Spleen (tissue), 11 donors: Measurements from ENCODE around the gene XPO6. TPM values are rescaled to one million over a fixed set of nuclear protein-coding genes. Genes with fewer than 3 reads are reported as not detected.

ENCODE experiments used
- DNase-seq: peaks from one replicate; pipeline ENCODE4 v3.0.0-alpha.2; 2020
- H3K27ac ChIP-seq, 8 donors: fragments of 200-600 bp; sonication (generic) in 7 of 8; 1 replicate in 4 of 8; 2 replicates in 4 of 8; pipeline versions ENCODE4 v1.5.0 to v1.8.0; 2016 to 2021; ENCODE audit warnings: inconsistent platforms in 4 of 8, mild to moderate bottlenecking in 4 of 8, moderate library complexity in 1 of 8
- H3K27me3 ChIP-seq, 7 donors: fragments of 200-600 bp; sonication (generic) in 6 of 7; replicated peaks in 1 of 7; 1 replicate in 4 of 7; 2 replicates in 3 of 7; pipeline versions ENCODE4 v1.5.0 to v1.8.0; 2016 to 2021; ENCODE audit warnings: inconsistent platforms in 3 of 7, mild to moderate bottlenecking in 1 of 7
- H3K36me3 ChIP-seq, 6 donors: fragments of 200-600 bp; sonication (generic) in 5 of 6; 1 replicate in 4 of 6; 2 replicates in 2 of 6; pipeline versions ENCODE4 v1.5.0 to v1.8.0; 2016 to 2021; ENCODE audit warnings: inconsistent platforms in 2 of 6
- H3K4me1 ChIP-seq, 6 donors: fragments of 200-600 bp; sonication (generic) in 5 of 6; 1 replicate in 3 of 6; 2 replicates in 3 of 6; pipeline versions ENCODE4 v1.5.0 to v1.8.0; 2016 to 2021; ENCODE audit warnings: inconsistent platforms in 3 of 6
- H3K4me3 ChIP-seq, 8 donors: fragments of 200-600 bp; sonication (generic) in 7 of 8; 1 replicate in 4 of 8; 2 replicates in 4 of 8; pipeline versions ENCODE4 v1.5.0 to v1.8.0; 2016 to 2021; ENCODE audit warnings: inconsistent platforms in 4 of 8, mild to moderate bottlenecking in 4 of 8, moderate library complexity in 2 of 8
- H3K9me3 ChIP-seq, 8 donors: fragments of 200-600 bp; sonication (generic) in 7 of 8; 1 replicate in 4 of 8; 2 replicates in 4 of 8; pipeline versions ENCODE4 v1.5.0 to v1.8.0; 2016 to 2021; ENCODE audit warnings: inconsistent platforms in 4 of 8
- CTCF ChIP-seq, 11 experiments: fragments of 200-600 bp in 7 of 11; fragments of 450-650 bp in 4 of 11; sonication (generic) in 4 of 11; IDR thresholded peaks in 8 of 11; conservative IDR thresholded peaks in 3 of 11; 1 replicate in 7 of 11; 2 replicates in 4 of 11; pipeline versions ENCODE4 v1.4.0 to v1.8.0; 2016 to 2021; ENCODE audit warnings: antibody characterized with exemption in 11 of 11, inconsistent platforms in 4 of 11, mild to moderate bottlenecking in 1 of 11
- POLR2A ChIP-seq, 3 donors: fragments of 450-650 bp; IDR thresholded peaks; one replicate each; pipeline ENCODE4 v1.5.1; 2017; ENCODE audit warnings: antibody characterized with exemption in 3 of 3, mild to moderate bottlenecking in 1 of 3
- POLR2AphosphoS5 ChIP-seq, 3 donors: sonication (generic); formaldehyde crosslinking; IDR thresholded peaks; one replicate each; pipeline ENCODE4 v1.5.1; 2017; ENCODE audit warnings: antibody characterized with exemption in 3 of 3
- WGBS, 5 donors: extraction: QIAGEN DNeasy Blood & Tissue Kit in 3 of 5; methylation state at CpG; one replicate each; pipeline versions ENCODE4 v1.1.5 to v1.1.7; 2013 to 2018; 5-methylcytosine and 5-hydroxymethylcytosine counted together
- intact Hi-C: fragments of 100-400 bp; cut with DNase I; formaldehyde crosslinking; loops from one replicate; pipeline ENCODE4 v1.15.0; 2023; ENCODE audit warnings: low total_unique reads
- polyA plus RNA-seq, 3 donors: library from polyadenylated mRNA; stranded (reverse); fragments of 200-250 nt; gene quantifications; one replicate each; pipeline ENCODE4 v1.2.1, GENCODE V29; 2013
- total RNA-seq, 7 donors: library from RNA; depleted of rRNA in 3 of 7; stranded (reverse); fragments of >200 nt in 3 of 7; fragmentation: NEBNext Ultra II Directional in 4 of 7; extraction: Animal tissue kit (Norgen Biotek cat#: 25700) in 4 of 7; gene quantifications; one replicate each; pipeline versions ENCODE4 v1.1.0 to v1.2.1, GENCODE V29; 2016 to 2021
- donor health status: healthy with polysubstance abuse.
- donor health status: DM: no; HTN: no; CAD: no; lungs with moderate emphysema.
- donor health status: DM: no; HTN: no; CAD: no.
- donor health status: Bipolar disorder and iron deficiency.
- donor health status: healthy.
- donor health status: DM: no; HTN: no; CAD: no.
- donor health status: DM: yes; HTN: yes; CAD: no.

XPO6 gene
- total and polyA plus RNA-seq, 10 donors: 96.9 to 517 (median 302) TPM

- intact Hi-C loops: no loop called here
- no peak for DNase-seq
Observed at GRCh38 chr16:28089992-28090365, 121.8 kb downstream of the XPO6 start.

GRCh38 chr16:28089205-28089991 is 122.4 kb downstream of the XPO6 start:
- H3K9me3 ChIP-seq: no peaks in the 10 kb centered on the region
- 89 to 97% (median 94%) methylated on average over 3 of the region's 3 CpGs for WGBS, 5 donors
- DNase-seq: no peak
- intact Hi-C loops: no loop called here
- H3K27ac ChIP-seq: no peak overlapping the region
- TF ChIP-seq POLR2A (IDR thresholded peaks at IDR 0.05) (no peak), POLR2AphosphoS5 (IDR thresholded peaks at IDR 0.05) (no peak), CTCF (IDR thresholded peaks at IDR 0.05 in 8 of 11, conservative IDR thresholded peaks at IDR 0.05 in 3 of 11) (no peak)
- H3K4me1 ChIP-seq: no peaks in the 10 kb centered on the region
- no peak overlapping the region for H3K4me3 ChIP-seq
- no peaks in the 10 kb centered on the region for H3K27me3 ChIP-seq
- H3K36me3 ChIP-seq: peaks cover 0 to 34% (median 2%) of the 10 kb centered on the region in 6 donors

More at GRCh38 chr16:28089992-28090365, 121.8 kb downstream of the XPO6 start:
- H3K4me3 ChIP-seq: no peak overlapping the region
- TF ChIP-seq POLR2A (IDR thresholded peaks at IDR 0.05) (no peak), POLR2AphosphoS5 (IDR thresholded peaks at IDR 0.05) (no peak), CTCF (IDR thresholded peaks at IDR 0.05 in 8 of 11, conservative IDR thresholded peaks at IDR 0.05 in 3 of 11) (no peak)
- H3K27me3 ChIP-seq: no peaks in the 10 kb centered on the region
- H3K36me3 ChIP-seq: peaks cover 0 to 36% (median 2%) of the 10 kb centered on the region in 6 donors
- no peak overlapping the region for H3K27ac ChIP-seq
- H3K9me3 ChIP-seq: no peaks in the 10 kb centered on the region
- H3K4me1 ChIP-seq: no peaks in the 10 kb centered on the region
- WGBS, 5 donors: 80 to 90% (median 83%) methylated on average over 7 of the region's 7 CpGs

- DNase-seq: no peak
- TF ChIP-seq POLR2A (IDR thresholded peaks at IDR 0.05) (no peak), POLR2AphosphoS5 (IDR thresholded peaks at IDR 0.05) (no peak), CTCF (IDR thresholded peaks at IDR 0.05 in 8 of 11, conservative IDR thresholded peaks at IDR 0.05 in 3 of 11) (no peak)
- 75 to 87% (median 85%) methylated on average over 7 of the region's 7 CpGs for WGBS, 5 donors
Observed at GRCh38 chr16:28087675-28088300, 124.0 kb downstream of the XPO6 start.

GRCh38 chr16:28087140-28087660 is 124.6 kb downstream of the XPO6 start:
- no peak for DNase-seq
- H3K4me1 ChIP-seq: no peaks in the 10 kb centered on the region
- no peak overlapping the region for H3K27ac ChIP-seq
- peaks cover 0 to 16% (median 2%) of the 10 kb centered on the region in 6 donors for H3K36me3 ChIP-seq
- intact Hi-C loops: no loop called here
- H3K4me3 ChIP-seq: no peak overlapping the region
- TF ChIP-seq POLR2A (IDR thresholded peaks at IDR 0.05): no peak
- TF ChIP-seq POLR2AphosphoS5 (IDR thresholded peaks at IDR 0.05): peak in 1 of 3 donors; percentile 73
- H3K9me3 ChIP-seq: no peaks in the 10 kb centered on the region
- WGBS, 5 donors: 80 to 92% (median 90%) methylated on average over 4 to 8 of the region's 8 CpGs
- no peaks in the 10 kb centered on the region for H3K27me3 ChIP-seq

More at GRCh38 chr16:28087675-28088300, 124.0 kb downstream of the XPO6 start:
- Histone ChIP-seq H3K27me3 (no peaks in the 10 kb centered on the region), H3K4me1 (no peaks in the 10 kb centered on the region), H3K4me3 (no peak overlapping the region), H3K27ac (no peak overlapping the region), H3K9me3 (no peaks in the 10 kb centered on the region), H3K36me3 (peaks cover 0 to 18% (median 2%) of the 10 kb centered on the region in 6 donors)
- intact Hi-C loops: no loop called here
